Measurements from ENCODE around the gene PHTF2.
"Not testable (repeated sequence)": the region's sequence is repeated elsewhere in the genome, so short reads cannot be mapped to it uniquely, and the experiment has no call there.

The PHTF2 gene

DNA sequence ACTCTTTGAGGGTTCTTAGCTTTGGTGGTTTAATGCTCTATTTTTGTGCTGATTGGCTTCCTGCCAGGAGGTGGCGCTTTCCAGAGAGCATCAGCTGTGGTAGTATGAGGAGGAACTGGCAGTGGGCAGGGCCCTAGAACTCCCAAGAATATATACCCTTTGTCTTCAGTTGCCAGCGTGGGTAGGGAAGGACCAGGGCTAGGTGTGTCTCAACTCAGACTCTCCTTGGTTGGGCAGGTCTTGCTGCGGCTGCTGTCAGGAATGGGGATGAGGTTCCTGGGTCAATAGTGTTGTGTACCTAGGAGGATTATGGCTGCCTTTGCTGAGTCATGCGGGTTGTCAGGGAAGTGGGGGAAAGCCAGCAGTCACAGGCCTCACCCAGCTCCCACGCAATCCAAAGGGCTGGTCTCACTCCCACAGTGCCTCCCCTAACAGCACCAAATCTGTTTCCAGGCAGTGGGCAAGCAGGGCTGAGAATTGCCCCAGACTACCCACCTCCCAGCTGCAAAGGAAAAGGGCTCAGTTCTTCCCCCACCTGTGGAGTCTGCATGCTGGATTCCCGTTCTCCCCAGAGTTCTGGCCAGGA, 191.5 kb downstream of the PHTF2 start:
- Histone ChIP-seq H3K4me1 (ENCODE audit: control insufficient read depth, insufficient read depth, low read length, poor library complexity, severe bottlenecking) (no peaks in the 10 kb centered on the region), H3K9me3 (ENCODE audit: control insufficient read depth, low read length) (no peaks in the 10 kb centered on the region), H3K36me3 (ENCODE audit: control insufficient read depth, insufficient read depth, low read length) (no peaks in the 10 kb centered on the region), H3K27me3 (replicated peaks; ENCODE audit: control insufficient read depth, insufficient read depth, low read length, poor library complexity, severe bottlenecking) (no peaks in the 10 kb centered on the region), H3K27ac (ENCODE audit: insufficient read depth, low read length, poor library complexity, severe bottlenecking) (no peak overlapping the region), H3K4me3 (ENCODE audit: insufficient read depth, low read depth, low read length, poor library complexity, severe bottlenecking) (no peak overlapping the region)
- no peak for DNase-seq

GRCh38 chr7:77991656-77992055, 193.1 kb downstream of the PHTF2 start:
- H3K4me1 ChIP-seq (ENCODE audit: control insufficient read depth, insufficient read depth, low read length, poor library complexity, severe bottlenecking), result no peaks in the 10 kb centered on the region
- no peak overlapping the region for H3K4me3 ChIP-seq (ENCODE audit: insufficient read depth, low read depth, low read length, poor library complexity, severe bottlenecking)
- DNase-seq, result no peak
- H3K27ac ChIP-seq (ENCODE audit: insufficient read depth, low read length, poor library complexity, severe bottlenecking), result no peak overlapping the region
- no peaks in the 10 kb centered on the region for H3K27me3 ChIP-seq (replicated peaks; ENCODE audit: control insufficient read depth, insufficient read depth, low read length, poor library complexity, severe bottlenecking)
- H3K36me3 ChIP-seq (ENCODE audit: control insufficient read depth, insufficient read depth, low read length), result no peaks in the 10 kb centered on the region
- no peaks in the 10 kb centered on the region for H3K9me3 ChIP-seq (ENCODE audit: control insufficient read depth, low read length)

GRCh38 chr7:77993838-77994237, 195.3 kb downstream of the PHTF2 start:
- Histone ChIP-seq H3K36me3 (ENCODE audit: control insufficient read depth, insufficient read depth, low read length) (no peaks in the 10 kb centered on the region), H3K4me1 (ENCODE audit: control insufficient read depth, insufficient read depth, low read length, poor library complexity, severe bottlenecking) (no peaks in the 10 kb centered on the region), H3K9me3 (ENCODE audit: control insufficient read depth, low read length) (no peaks in the 10 kb centered on the region), H3K4me3 (ENCODE audit: insufficient read depth, low read depth, low read length, poor library complexity, severe bottlenecking) (no peak overlapping the region), H3K27ac (ENCODE audit: insufficient read depth, low read length, poor library complexity, severe bottlenecking) (no peak overlapping the region), H3K27me3 (replicated peaks; ENCODE audit: control insufficient read depth, insufficient read depth, low read length, poor library complexity, severe bottlenecking) (no peaks in the 10 kb centered on the region)
- no peak for DNase-seq

DNA sequence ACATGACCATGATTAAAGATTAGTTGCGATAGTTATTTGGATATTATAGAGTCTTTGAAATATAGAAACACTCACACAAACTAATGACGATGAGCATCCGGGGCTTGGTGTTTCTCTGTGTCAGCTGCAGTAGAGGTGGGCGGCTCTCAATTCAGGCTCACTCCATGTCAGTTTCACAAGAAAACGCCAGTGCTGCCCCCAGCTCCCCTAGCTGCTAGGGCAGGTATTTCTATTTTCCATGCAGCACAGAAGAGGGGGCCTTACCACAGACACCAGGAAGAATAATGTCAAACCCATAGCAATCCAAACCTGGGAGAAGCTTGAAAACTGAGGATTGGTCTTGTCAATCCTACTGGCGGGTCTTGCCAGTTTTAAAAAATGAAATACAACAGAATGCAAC, 197.1 kb downstream of the PHTF2 start:
- no peak for DNase-seq
- no peak overlapping the region for H3K4me3 ChIP-seq (ENCODE audit: insufficient read depth, low read depth, low read length, poor library complexity, severe bottlenecking)
- no peaks in the 10 kb centered on the region for H3K9me3 ChIP-seq (ENCODE audit: control insufficient read depth, low read length)
- no peak overlapping the region for H3K27ac ChIP-seq (ENCODE audit: insufficient read depth, low read length, poor library complexity, severe bottlenecking)
- H3K36me3 ChIP-seq (ENCODE audit: control insufficient read depth, insufficient read depth, low read length), result no peaks in the 10 kb centered on the region
- H3K27me3 ChIP-seq (replicated peaks; ENCODE audit: control insufficient read depth, insufficient read depth, low read length, poor library complexity, severe bottlenecking), result no peaks in the 10 kb centered on the region
- no peaks in the 10 kb centered on the region for H3K4me1 ChIP-seq (ENCODE audit: control insufficient read depth, insufficient read depth, low read length, poor library complexity, severe bottlenecking)

- H3K27ac ChIP-seq (ENCODE audit: insufficient read depth, low read length, poor library complexity, severe bottlenecking); H3K4me3 ChIP-seq (ENCODE audit: insufficient read depth, low read depth, low read length, poor library complexity, severe bottlenecking); DNase-seq; H3K9me3 ChIP-seq (ENCODE audit: control insufficient read depth, low read length); H3K36me3 ChIP-seq (ENCODE audit: control insufficient read depth, insufficient read depth, low read length); H3K27me3 ChIP-seq (replicated peaks; ENCODE audit: control insufficient read depth, insufficient read depth, low read length, poor library complexity, severe bottlenecking); H3K4me1 ChIP-seq (ENCODE audit: control insufficient read depth, insufficient read depth, low read length, poor library complexity, severe bottlenecking): not testable (repeated sequence)
These were observed 200.6 kb downstream of the PHTF2 start for GRCh38 chr7:77999168-77999567.

GRCh38 chr7:78002021-78002420, 203.4 kb downstream of the PHTF2 start:
- Histone ChIP-seq H3K27ac (ENCODE audit: insufficient read depth, low read length, poor library complexity, severe bottlenecking) (no peak overlapping the region), H3K36me3 (ENCODE audit: control insufficient read depth, insufficient read depth, low read length) (no peaks in the 10 kb centered on the region), H3K4me1 (ENCODE audit: control insufficient read depth, insufficient read depth, low read length, poor library complexity, severe bottlenecking) (no peaks in the 10 kb centered on the region), H3K4me3 (ENCODE audit: insufficient read depth, low read depth, low read length, poor library complexity, severe bottlenecking) (no peak overlapping the region), H3K27me3 (replicated peaks; ENCODE audit: control insufficient read depth, insufficient read depth, low read length, poor library complexity, severe bottlenecking) (no peaks in the 10 kb centered on the region), H3K9me3 (ENCODE audit: control insufficient read depth, low read length) (no peaks in the 10 kb centered on the region)
- DNase-seq, result no peak

- Histone ChIP-seq H3K4me3 (ENCODE audit: insufficient read depth, low read depth, low read length, poor library complexity, severe bottlenecking) (no peak overlapping the region), H3K4me1 (ENCODE audit: control insufficient read depth, insufficient read depth, low read length, poor library complexity, severe bottlenecking) (no peaks in the 10 kb centered on the region)
- DNase-seq, result no peak
These were observed 204.1 kb downstream of the PHTF2 start for GRCh38 chr7:78002715-78003114.

GRCh38 chr7:78006063-78006755, 207.6 kb downstream of the PHTF2 start:
- no peaks in the 10 kb centered on the region for H3K9me3 ChIP-seq (ENCODE audit: control insufficient read depth, low read length)
- H3K27ac ChIP-seq (ENCODE audit: insufficient read depth, low read length, poor library complexity, severe bottlenecking), result no peak overlapping the region
- no peak overlapping the region for H3K4me3 ChIP-seq (ENCODE audit: insufficient read depth, low read depth, low read length, poor library complexity, severe bottlenecking)
- H3K36me3 ChIP-seq (ENCODE audit: control insufficient read depth, insufficient read depth, low read length), result no peaks in the 10 kb centered on the region
- H3K4me1 ChIP-seq (ENCODE audit: control insufficient read depth, insufficient read depth, low read length, poor library complexity, severe bottlenecking), result no peaks in the 10 kb centered on the region
- H3K27me3 ChIP-seq (replicated peaks; ENCODE audit: control insufficient read depth, insufficient read depth, low read length, poor library complexity, severe bottlenecking), result no peaks in the 10 kb centered on the region
- DNase-seq, result no peak

More at GRCh38 chr7:78002715-78003114, 204.1 kb downstream of the PHTF2 start:
- Histone ChIP-seq H3K9me3 (ENCODE audit: control insufficient read depth, low read length) (no peaks in the 10 kb centered on the region), H3K27me3 (replicated peaks; ENCODE audit: control insufficient read depth, insufficient read depth, low read length, poor library complexity, severe bottlenecking) (no peaks in the 10 kb centered on the region), H3K36me3 (ENCODE audit: control insufficient read depth, insufficient read depth, low read length) (no peaks in the 10 kb centered on the region), H3K27ac (ENCODE audit: insufficient read depth, low read length, poor library complexity, severe bottlenecking) (no peak overlapping the region)
